Loucy (cell line): ENCODE measurements around the gene HOXD8.

Experiments
- EZH2phosphoT487 ChIP-seq: fragments of 200-600 bp; IDR thresholded peaks from 2 replicates; pipeline ENCODE4 v1.6.1; 2018; ENCODE audit warnings: antibody characterized with exemption, mild to moderate bottlenecking, moderate library complexity, borderline replicate concordance
- TF ChIP-seq, protein P1 (sequence below): fragments of 200-600 bp; sonication (generic); conservative IDR thresholded peaks from 2 replicates; pipeline ENCODE4 v1.5.1; 2014; ENCODE audit warnings: mild to moderate bottlenecking, antibody characterized with exemption, low read length

DNA sequence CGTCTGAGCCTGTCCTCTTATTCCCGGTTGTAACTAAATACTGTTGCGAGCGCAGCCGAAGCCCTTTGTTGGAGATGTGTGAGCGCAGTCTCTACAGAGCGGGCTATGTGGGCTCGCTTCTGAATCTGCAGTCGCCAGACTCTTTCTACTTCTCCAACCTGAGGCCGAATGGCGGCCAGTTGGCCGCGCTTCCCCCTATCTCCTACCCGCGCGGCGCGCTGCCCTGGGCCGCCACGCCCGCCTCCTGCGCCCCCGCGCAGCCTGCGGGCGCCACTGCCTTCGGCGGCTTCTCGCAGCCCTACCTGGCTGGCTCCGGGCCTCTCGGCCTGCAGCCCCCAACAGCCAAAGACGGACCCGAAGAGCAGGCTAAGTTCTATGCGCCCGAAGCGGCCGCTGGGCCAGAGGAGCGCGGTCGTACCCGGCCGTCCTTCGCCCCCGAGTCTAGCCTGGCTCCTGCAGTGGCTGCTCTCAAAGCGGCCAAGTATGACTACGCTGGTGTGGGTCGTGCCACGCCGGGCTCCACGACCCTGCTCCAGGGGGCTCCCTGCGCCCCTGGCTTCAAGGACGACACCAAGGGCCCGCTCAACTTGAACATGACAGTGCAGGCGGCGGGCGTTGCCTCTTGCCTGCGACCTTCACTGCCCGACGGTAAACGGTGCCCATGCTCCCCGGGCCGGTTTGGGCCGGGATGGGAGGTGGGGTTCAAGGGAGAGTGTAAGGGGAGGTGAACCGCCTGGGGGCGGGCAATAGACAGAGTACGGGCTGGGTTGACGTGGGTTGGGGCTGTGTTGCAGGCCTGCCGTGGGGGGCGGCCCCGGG is 29.6 kb upstream of the HOXD8 start, which contains the start of gene HOXD12:
- TF ChIP-seq, protein P1, sequence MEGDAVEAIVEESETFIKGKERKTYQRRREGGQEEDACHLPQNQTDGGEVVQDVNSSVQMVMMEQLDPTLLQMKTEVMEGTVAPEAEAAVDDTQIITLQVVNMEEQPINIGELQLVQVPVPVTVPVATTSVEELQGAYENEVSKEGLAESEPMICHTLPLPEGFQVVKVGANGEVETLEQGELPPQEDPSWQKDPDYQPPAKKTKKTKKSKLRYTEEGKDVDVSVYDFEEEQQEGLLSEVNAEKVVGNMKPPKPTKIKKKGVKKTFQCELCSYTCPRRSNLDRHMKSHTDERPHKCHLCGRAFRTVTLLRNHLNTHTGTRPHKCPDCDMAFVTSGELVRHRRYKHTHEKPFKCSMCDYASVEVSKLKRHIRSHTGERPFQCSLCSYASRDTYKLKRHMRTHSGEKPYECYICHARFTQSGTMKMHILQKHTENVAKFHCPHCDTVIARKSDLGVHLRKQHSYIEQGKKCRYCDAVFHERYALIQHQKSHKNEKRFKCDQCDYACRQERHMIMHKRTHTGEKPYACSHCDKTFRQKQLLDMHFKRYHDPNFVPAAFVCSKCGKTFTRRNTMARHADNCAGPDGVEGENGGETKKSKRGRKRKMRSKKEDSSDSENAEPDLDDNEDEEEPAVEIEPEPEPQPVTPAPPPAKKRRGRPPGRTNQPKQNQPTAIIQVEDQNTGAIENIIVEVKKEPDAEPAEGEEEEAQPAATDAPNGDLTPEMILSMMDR: no peak
- no peak for TF ChIP-seq EZH2phosphoT487
